Esophagus muscularis mucosa (tissue), 4 donors: ENCODE measurements around the gene AGBL2.

ENCODE experiments used
- CTCF ChIP-seq, 3 experiments: fragments of 200-600 bp in 2 of 3; fragments of 450-650 bp in 1 of 3; sonication (generic) in 2 of 3; IDR thresholded peaks; one replicate each; pipeline ENCODE4 v1.5.1; 2017 to 2019; ENCODE audit warnings: antibody characterized with exemption in 3 of 3, mild to moderate bottlenecking in 2 of 3, moderate library complexity in 1 of 3
- EP300 ChIP-seq: sonication (generic); formaldehyde crosslinking; IDR thresholded peaks from one replicate; pipeline ENCODE4 v1.6.1; 2017; ENCODE audit warnings: antibody characterized with exemption
- POLR2A ChIP-seq: fragments of 450-650 bp; IDR thresholded peaks from one replicate; pipeline ENCODE4 v1.6.1; 2017; ENCODE audit warnings: antibody characterized with exemption, moderate library complexity, mild to moderate bottlenecking, low read depth

GRCh38 chr11:47725442-47726117, 10.4 kb upstream of the AGBL2 start:
- no peak for TF ChIP-seq CTCF (IDR thresholded peaks at IDR 0.05)
- no peak for TF ChIP-seq EP300
- no peak for TF ChIP-seq POLR2A
